OCI-LY7 (cell line): Measurements from ENCODE around the gene ATG2A.

Source experiments
- EZH2phosphoT487 ChIP-seq: fragments of 200-600 bp; sonication (generic); IDR thresholded peaks from 2 replicates; pipeline ENCODE4 v1.6.1; 2018; ENCODE audit warnings: low read depth, borderline replicate concordance, mild to moderate bottlenecking, mixed run types, antibody characterized with exemption, low read length, moderate library complexity, mixed read lengths
- TF ChIP-seq, protein P1 (sequence below): fragments of 200-600 bp; sonication (generic); conservative IDR thresholded peaks from 2 replicates; pipeline ENCODE4 v1.5.1; 2014; ENCODE audit warnings: mild to moderate bottlenecking, antibody characterized with exemption, low read length, moderate library complexity, mixed read lengths

GRCh38 chr11:64854534-64855502 is 62.2 kb downstream of the ATG2A start:
- TF ChIP-seq, protein P1, sequence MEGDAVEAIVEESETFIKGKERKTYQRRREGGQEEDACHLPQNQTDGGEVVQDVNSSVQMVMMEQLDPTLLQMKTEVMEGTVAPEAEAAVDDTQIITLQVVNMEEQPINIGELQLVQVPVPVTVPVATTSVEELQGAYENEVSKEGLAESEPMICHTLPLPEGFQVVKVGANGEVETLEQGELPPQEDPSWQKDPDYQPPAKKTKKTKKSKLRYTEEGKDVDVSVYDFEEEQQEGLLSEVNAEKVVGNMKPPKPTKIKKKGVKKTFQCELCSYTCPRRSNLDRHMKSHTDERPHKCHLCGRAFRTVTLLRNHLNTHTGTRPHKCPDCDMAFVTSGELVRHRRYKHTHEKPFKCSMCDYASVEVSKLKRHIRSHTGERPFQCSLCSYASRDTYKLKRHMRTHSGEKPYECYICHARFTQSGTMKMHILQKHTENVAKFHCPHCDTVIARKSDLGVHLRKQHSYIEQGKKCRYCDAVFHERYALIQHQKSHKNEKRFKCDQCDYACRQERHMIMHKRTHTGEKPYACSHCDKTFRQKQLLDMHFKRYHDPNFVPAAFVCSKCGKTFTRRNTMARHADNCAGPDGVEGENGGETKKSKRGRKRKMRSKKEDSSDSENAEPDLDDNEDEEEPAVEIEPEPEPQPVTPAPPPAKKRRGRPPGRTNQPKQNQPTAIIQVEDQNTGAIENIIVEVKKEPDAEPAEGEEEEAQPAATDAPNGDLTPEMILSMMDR = no peak
- TF ChIP-seq EZH2phosphoT487 = no peak
